H9 (cell line): Measurements from ENCODE around the gene PLXNA4. TPM values are rescaled to one million over a fixed set of nuclear protein-coding genes. Genes with fewer than 3 reads are reported as not detected.

Experiments
- DNase-seq: peaks from one replicate; pipeline ENCODE4 v3.0.0-alpha.2; 2017
- H2AFZ ChIP-seq: one replicate; pipeline ENCODE4 v1.6.1; 2013; ENCODE audit warnings: mild to moderate bottlenecking, low read length, control low read depth, moderate library complexity
- H2AK5ac ChIP-seq: 2 replicates; pipeline ENCODE4 v1.6.1; 2013; ENCODE audit warnings: low read length, control low read depth, mixed read lengths; ENCODE audit not compliant: insufficient read length
- H2BK120ac ChIP-seq: one replicate; pipeline ENCODE4 v1.6.1; 2013; ENCODE audit warnings: low read depth, mild to moderate bottlenecking, low read length, control low read depth, inconsistent platforms; ENCODE audit not compliant: poor library complexity, severe bottlenecking
- H2BK12ac ChIP-seq: 2 replicates; pipeline ENCODE4 v1.6.1; 2013; ENCODE audit warnings: low read length, control low read depth, mixed read lengths, low read depth; ENCODE audit not compliant: insufficient read length
- H2BK15ac ChIP-seq: 2 replicates; pipeline ENCODE4 v1.6.1; 2013; ENCODE audit warnings: low read depth, low read length, control low read depth
- H2BK20ac ChIP-seq: one replicate; pipeline ENCODE4 v1.6.1; 2013; ENCODE audit warnings: low read depth, mild to moderate bottlenecking, low read length, control low read depth, inconsistent platforms; ENCODE audit not compliant: poor library complexity, severe bottlenecking
- H2BK5ac ChIP-seq: 2 replicates; pipeline ENCODE4 v1.6.1; 2013; ENCODE audit warnings: low read length, control low read depth, mixed read lengths; ENCODE audit not compliant: insufficient read length
- H3K14ac ChIP-seq: 2 replicates; pipeline ENCODE4 v1.6.1; 2013; ENCODE audit warnings: low read length, control low read depth; ENCODE audit not compliant: insufficient read depth
- H3K18ac ChIP-seq: 2 replicates; pipeline ENCODE4 v1.6.1; 2013; ENCODE audit warnings: low read depth, mild to moderate bottlenecking, mixed read lengths, low read length, control low read depth; ENCODE audit not compliant: insufficient read length
- H3K23ac ChIP-seq: 2 replicates; pipeline ENCODE4 v1.6.1; 2013; ENCODE audit warnings: low read length, control low read depth, mixed read lengths, low read depth; ENCODE audit not compliant: insufficient read length
- H3K23me2 ChIP-seq: 2 replicates; pipeline ENCODE4 v1.6.1; 2013; ENCODE audit warnings: low read depth, mild to moderate bottlenecking, mixed read lengths, low read length, control low read depth; ENCODE audit not compliant: insufficient read length, poor library complexity, severe bottlenecking
- H3K27ac ChIP-seq: 2 replicates; pipeline ENCODE4 v1.5.1; 2013; ENCODE audit warnings: low read length, control low read depth, mixed read lengths, low read depth; ENCODE audit not compliant: insufficient read length
- H3K27me3 ChIP-seq: 2 replicates; pipeline ENCODE4 v1.6.1; 2013; ENCODE audit warnings: low read length, control low read depth, inconsistent platforms; ENCODE audit not compliant: insufficient read depth
- H3K4ac ChIP-seq: 2 replicates; pipeline ENCODE4 v1.6.1; 2013; ENCODE audit warnings: low read depth, mild to moderate bottlenecking, control low read depth, inconsistent platforms, low read length, moderate library complexity
- H3K4me1 ChIP-seq: 2 replicates; pipeline ENCODE4 v1.6.1; 2013; ENCODE audit warnings: low read length, control low read depth, inconsistent platforms; ENCODE audit not compliant: insufficient read depth
- H3K4me2 ChIP-seq: 2 replicates; pipeline ENCODE4 v1.6.1; 2013; ENCODE audit warnings: low read length, control low read depth, mixed read lengths; ENCODE audit not compliant: insufficient read length, insufficient read depth
- H3K56ac ChIP-seq: 2 replicates; pipeline ENCODE4 v1.6.1; 2013; ENCODE audit warnings: low read depth, mild to moderate bottlenecking, mixed read lengths, low read length, control low read depth; ENCODE audit not compliant: insufficient read length
- H3K79me1 ChIP-seq: 2 replicates; pipeline ENCODE4 v1.6.1; 2013; ENCODE audit warnings: low read depth, mild to moderate bottlenecking, moderate library complexity, low read length, control low read depth, inconsistent platforms; ENCODE audit not compliant: insufficient read depth, poor library complexity, severe bottlenecking
- H3K79me2 ChIP-seq: 2 replicates; pipeline ENCODE4 v1.6.1; 2013; ENCODE audit warnings: low read length, control low read depth, inconsistent platforms; ENCODE audit not compliant: insufficient read depth
- H3K9ac ChIP-seq: 2 replicates; pipeline ENCODE4 v1.6.1; 2013; ENCODE audit warnings: low read length, control low read depth, mixed read lengths; ENCODE audit not compliant: insufficient read length; ENCODE audit errors: extremely low read depth
- H3K9me3 ChIP-seq: one replicate; pipeline ENCODE4 v1.6.1; 2013; ENCODE audit warnings: low read depth, low read length, inconsistent platforms; ENCODE audit not compliant: control insufficient read depth
- H3T11ph ChIP-seq: one replicate; pipeline ENCODE4 v1.6.1; 2013; ENCODE audit warnings: mild to moderate bottlenecking, low read length, control low read depth, inconsistent platforms
- H4K20me1 ChIP-seq: one replicate; pipeline ENCODE4 v1.6.1; 2013; ENCODE audit not compliant: control insufficient read depth, insufficient read length, insufficient read depth
- H4K5ac ChIP-seq: 2 replicates; pipeline ENCODE4 v1.6.1; 2013; ENCODE audit warnings: low read depth, mild to moderate bottlenecking, mixed read lengths, low read length, control low read depth; ENCODE audit not compliant: insufficient read length
- H4K8ac ChIP-seq: replicated peaks from 2 replicates; pipeline ENCODE4 v1.6.1; 2013; ENCODE audit warnings: low read length, control low read depth, mixed read lengths, low read depth; ENCODE audit not compliant: insufficient read length
- H4K91ac ChIP-seq: 2 replicates; pipeline ENCODE4 v1.6.1; 2013; ENCODE audit warnings: low read depth, mild to moderate bottlenecking, moderate library complexity, mixed read lengths, low read length, control low read depth; ENCODE audit not compliant: insufficient read length
- H3K27ac Mint-ChIP-seq, 3 experiments: 2 replicates in 2 of 3; 3 replicates in 1 of 3; pipeline ENCODE4 v1.8.0; 2020 to 2021; ENCODE audit warnings: mixed read lengths in 3 of 3, mild to moderate bottlenecking in 1 of 3, moderate library complexity in 1 of 3
- H3K27me3 Mint-ChIP-seq: 2 replicates; pipeline ENCODE4 v1.8.0; 2021; ENCODE audit warnings: low read depth, mild to moderate bottlenecking, moderate library complexity, mixed read lengths
- H3K36me3 Mint-ChIP-seq, 3 experiments: 2 replicates in 2 of 3; 3 replicates in 1 of 3; pipeline ENCODE4 v1.8.0; 2020 to 2021; ENCODE audit warnings: low read depth in 3 of 3, mixed read lengths in 3 of 3; ENCODE audit not compliant: insufficient read depth in 1 of 3
- H3K4me1 Mint-ChIP-seq, 2 experiments: 2 replicates each; pipeline ENCODE4 v1.8.0; 2020; ENCODE audit warnings: mixed read lengths in 2 of 2
- H3K4me3 Mint-ChIP-seq, 2 experiments: 2 replicates in 1 of 2; 3 replicates in 1 of 2; pipeline ENCODE4 v1.8.0; 2020 to 2021; ENCODE audit warnings: mild to moderate bottlenecking in 2 of 2, mixed read lengths in 2 of 2, moderate library complexity in 1 of 2
- H3K9me3 Mint-ChIP-seq, 2 experiments: 2 replicates in 1 of 2; 3 replicates in 1 of 2; pipeline ENCODE4 v1.8.0; 2020; ENCODE audit warnings: mild to moderate bottlenecking in 2 of 2, mixed read lengths in 2 of 2, moderate library complexity in 1 of 2
- CTCF ChIP-seq: fragments of 200-600 bp; sonication (generic); conservative IDR thresholded peaks from 3 replicates; pipeline ENCODE4 v1.8.0; 2021; ENCODE audit warnings: antibody characterized with exemption, mild to moderate bottlenecking
- WGBS: extraction: QIAGEN DNeasy Blood & Tissue Kit; methylation state at CpG from one replicate; pipeline ENCODE4 v1.1.7; 2013; ENCODE audit warnings: missing lambda C conversion rate, low lambda C conversion rate, mixed read lengths; ENCODE audit not compliant: insufficient read length; ENCODE audit errors: extremely low coverage; 5-methylcytosine and 5-hydroxymethylcytosine counted together
- total RNA-seq: library from RNA; stranded (reverse); gene quantifications from 2 replicates; pipeline ENCODE4 v1.2.1, GENCODE V29; 2021

PLXNA4 gene
- total RNA-seq, 1 experiment from 2014 or later = 0.35 TPM

GRCh38 chr7:132609222-132609621 lies 33.0 kb upstream of the PLXNA4 start:
- H2AK5ac ChIP-seq = no peak overlapping the region
- no peak overlapping the region for H3K23ac ChIP-seq
- H3K9me3 Mint-ChIP-seq = no peaks in the 10 kb centered on the region
- no peak overlapping the region for H3T11ph ChIP-seq
- H3K23me2 ChIP-seq = no peaks in the 10 kb centered on the region
- H3K27me3 Mint-ChIP-seq = peaks cover 6% of the 10 kb centered on the region
- no peaks in the 10 kb centered on the region for H3K9me3 ChIP-seq
- no peak for TF ChIP-seq CTCF
- no peak overlapping the region for H4K8ac ChIP-seq
- H3K4me2 ChIP-seq = no peak overlapping the region
- WGBS = no CpG with 5 or more reads among the region's 2 CpGs
- H3K18ac ChIP-seq = no peak overlapping the region
- no peak overlapping the region for H2AFZ ChIP-seq
- H2BK15ac ChIP-seq = no peak overlapping the region
- peaks cover 2 to 7% of the 10 kb centered on the region in 2 experiments for H3K4me1 Mint-ChIP-seq
- H3K14ac ChIP-seq = no peak overlapping the region
- H3K4me1 ChIP-seq = peaks cover 4% of the 10 kb centered on the region
- H3K79me2 ChIP-seq = no peaks in the 10 kb centered on the region
- H4K91ac ChIP-seq = no peak overlapping the region
- H4K5ac ChIP-seq = no peak overlapping the region
- no peak overlapping the region for H2BK20ac ChIP-seq
- no peaks in the 10 kb centered on the region for H3K79me1 ChIP-seq
- no peak overlapping the region for H2BK12ac ChIP-seq
- H3K27ac Mint-ChIP-seq = no peak overlapping the region
- no peak overlapping the region for H3K56ac ChIP-seq
- no peak overlapping the region for H3K27ac ChIP-seq
- DNase-seq = no peak
- no peaks in the 10 kb centered on the region; a peak in 1 of 7 replicates for H3K36me3 Mint-ChIP-seq
- no peak overlapping the region for H2BK5ac ChIP-seq
- no peak overlapping the region for H3K9ac ChIP-seq
- no peak overlapping the region for H3K4me3 Mint-ChIP-seq
- no peak overlapping the region for H3K4ac ChIP-seq
- no peaks in the 10 kb centered on the region for H4K20me1 ChIP-seq
- H3K27me3 ChIP-seq = no peaks in the 10 kb centered on the region
- H2BK120ac ChIP-seq = no peak overlapping the region
